Omental fat pad (tissue), 4 donors: Measurements from ENCODE around the gene SH2D4B. TPM values are rescaled to one million over a fixed set of nuclear protein-coding genes. Genes with fewer than 3 reads are reported as not detected.

ENCODE experiments used
- ATAC-seq: fragments of 150-250 bp; one replicate; pipeline ENCODE4 v1.9.1; 2016; ENCODE audit warnings: mild to moderate bottlenecking, moderate library complexity; ENCODE audit not compliant: low FRiP score
- DNase-seq: peaks from one replicate; pipeline ENCODE4 v3.0.0-alpha.2; 2019; ENCODE audit warnings: low spot score
- total RNA-seq, 4 donors: library from RNA; depleted of rRNA; stranded (reverse); fragments of >200 nt; gene quantifications; one replicate each; pipeline ENCODE4 v1.1.0, GENCODE V29; 2016
- TF ChIP-seq, protein P1 (sequence below), 3 donors: fragments of 450-650 bp; IDR thresholded peaks; one replicate each; pipeline ENCODE4 v1.5.1; 2016 to 2017; ENCODE audit warnings: antibody characterized with exemption in 3 of 3, mild to moderate bottlenecking in 3 of 3, moderate library complexity in 2 of 3

SH2D4B gene
- total RNA-seq, 4 donors from 2014 or later: 0.13 TPM; not detected in 3

DNA sequence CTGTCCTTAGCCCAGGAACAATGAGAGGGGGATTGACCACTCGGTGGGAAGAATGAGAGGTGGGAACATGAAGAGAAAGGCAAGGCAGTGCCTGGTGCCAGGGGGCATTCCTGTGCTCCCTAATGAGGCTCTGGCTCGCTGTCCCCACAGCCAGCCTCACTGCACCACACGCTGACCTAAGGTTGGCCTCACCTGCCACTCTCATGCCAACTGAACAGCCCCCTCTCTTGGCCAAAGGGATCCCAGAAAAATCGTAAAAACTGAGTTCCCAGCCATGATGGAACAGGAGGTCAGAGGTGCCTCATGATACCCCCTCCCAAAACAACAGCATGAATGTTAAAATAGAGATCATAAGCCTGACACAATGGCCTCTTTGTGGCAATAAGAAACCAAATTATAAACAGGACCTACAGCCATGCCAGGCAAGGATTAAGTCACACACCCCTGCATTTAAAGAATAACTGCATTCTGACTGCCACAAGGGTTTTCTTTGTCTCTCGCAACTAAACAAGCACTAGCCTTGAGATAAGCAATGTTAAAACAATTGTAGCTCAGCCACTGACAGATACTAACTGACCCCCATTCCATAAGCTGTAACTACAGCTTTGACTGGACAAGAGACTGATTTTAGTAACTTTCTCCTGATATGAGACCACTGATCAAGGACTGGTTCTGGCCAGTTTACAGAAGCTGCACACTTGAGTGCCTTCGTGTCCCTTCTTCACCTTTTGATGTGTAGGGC, 149.2 kb downstream of the SH2D4B start:
- TF ChIP-seq, protein P1, sequence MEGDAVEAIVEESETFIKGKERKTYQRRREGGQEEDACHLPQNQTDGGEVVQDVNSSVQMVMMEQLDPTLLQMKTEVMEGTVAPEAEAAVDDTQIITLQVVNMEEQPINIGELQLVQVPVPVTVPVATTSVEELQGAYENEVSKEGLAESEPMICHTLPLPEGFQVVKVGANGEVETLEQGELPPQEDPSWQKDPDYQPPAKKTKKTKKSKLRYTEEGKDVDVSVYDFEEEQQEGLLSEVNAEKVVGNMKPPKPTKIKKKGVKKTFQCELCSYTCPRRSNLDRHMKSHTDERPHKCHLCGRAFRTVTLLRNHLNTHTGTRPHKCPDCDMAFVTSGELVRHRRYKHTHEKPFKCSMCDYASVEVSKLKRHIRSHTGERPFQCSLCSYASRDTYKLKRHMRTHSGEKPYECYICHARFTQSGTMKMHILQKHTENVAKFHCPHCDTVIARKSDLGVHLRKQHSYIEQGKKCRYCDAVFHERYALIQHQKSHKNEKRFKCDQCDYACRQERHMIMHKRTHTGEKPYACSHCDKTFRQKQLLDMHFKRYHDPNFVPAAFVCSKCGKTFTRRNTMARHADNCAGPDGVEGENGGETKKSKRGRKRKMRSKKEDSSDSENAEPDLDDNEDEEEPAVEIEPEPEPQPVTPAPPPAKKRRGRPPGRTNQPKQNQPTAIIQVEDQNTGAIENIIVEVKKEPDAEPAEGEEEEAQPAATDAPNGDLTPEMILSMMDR (IDR thresholded peaks at IDR 0.05): no peak
- ATAC-seq: no peak
- no peak for DNase-seq

DNA sequence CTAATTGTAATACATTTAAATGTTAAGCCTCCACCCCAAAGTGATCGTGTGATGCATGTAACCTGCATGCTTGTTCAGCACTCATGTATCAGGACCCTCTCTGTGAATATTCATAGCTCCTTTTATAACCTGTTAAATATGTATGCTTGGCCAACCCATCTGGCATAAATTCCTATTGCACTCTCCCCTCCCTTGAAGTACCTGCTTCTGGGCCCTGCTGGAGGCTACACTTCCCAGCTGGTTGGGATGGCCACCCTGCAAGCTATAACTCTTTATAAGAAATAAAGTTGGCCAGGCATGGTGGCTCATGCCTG, 149.7 kb downstream of the SH2D4B start:
- TF ChIP-seq, protein P1 (IDR thresholded peaks at IDR 0.05): no peak
- DNase-seq: no peak

DNA sequence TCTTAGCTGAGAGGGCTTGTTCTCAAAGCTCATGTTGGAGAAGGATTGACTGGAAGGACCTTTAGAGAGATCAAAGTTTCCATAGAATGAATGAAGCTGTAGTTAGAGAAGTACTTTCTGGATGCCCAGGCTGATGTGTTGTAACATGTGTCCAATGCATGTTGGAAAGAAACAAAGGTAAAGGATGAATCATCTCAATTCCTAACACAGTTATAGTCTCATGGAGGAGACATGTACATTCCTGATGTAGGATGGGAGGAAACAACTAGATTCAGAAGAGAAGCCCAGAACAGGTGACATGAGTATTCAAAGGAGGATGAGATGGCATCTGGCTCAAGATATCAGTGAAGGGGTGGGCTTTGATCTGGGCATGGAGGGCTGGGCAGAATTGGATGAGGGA, 152.7 kb downstream of the SH2D4B start:
- ATAC-seq (no peak), DNase-seq (no peak)
- TF ChIP-seq, protein P1 (IDR thresholded peaks at IDR 0.05): no peak

More for the DNA sequence above, 149.7 kb downstream of the SH2D4B start:
- ATAC-seq: no peak

DNA sequence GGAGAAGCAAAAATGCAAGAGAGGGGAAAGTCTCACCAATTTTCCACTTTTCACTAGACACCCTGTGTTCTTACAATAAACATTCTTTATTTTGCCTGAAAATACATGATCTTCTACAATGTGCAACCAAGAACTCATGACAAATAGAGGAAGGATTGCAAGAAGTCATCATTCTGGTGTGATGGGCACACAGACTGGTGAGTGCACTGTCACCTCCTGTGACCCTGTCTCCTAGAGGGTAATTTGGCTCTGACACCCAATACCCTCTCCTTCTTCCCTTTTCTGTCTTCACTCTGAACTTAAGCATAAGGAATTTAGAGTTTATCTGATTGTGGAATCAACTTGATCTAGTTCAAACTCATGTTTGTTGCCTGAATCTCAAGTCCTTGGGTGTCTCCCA, 153.7 kb downstream of the SH2D4B start:
- DNase-seq: no peak
- ATAC-seq: no peak
- TF ChIP-seq, protein P1 (IDR thresholded peaks at IDR 0.05): no peak

DNA sequence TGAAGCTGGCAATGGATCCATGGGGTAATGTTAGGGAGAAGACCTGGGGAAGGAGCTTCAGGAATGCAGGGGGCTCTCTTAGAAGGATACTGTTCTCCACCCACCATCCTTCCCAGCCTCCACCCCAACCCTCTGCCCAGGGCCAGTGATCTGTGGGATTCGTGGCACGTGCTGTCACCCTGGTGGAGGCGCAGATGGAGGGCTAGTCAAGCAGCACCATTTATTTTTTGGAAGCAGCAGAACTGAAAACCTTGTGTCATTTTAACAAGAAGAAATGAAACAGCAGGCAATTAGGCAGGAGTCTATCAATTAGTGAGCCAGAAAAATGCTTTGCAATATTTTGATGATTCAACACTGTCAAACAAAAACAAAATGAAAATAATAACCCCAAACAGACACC, 155.9 kb downstream of the SH2D4B start:
- no peak for DNase-seq
- TF ChIP-seq, protein P1 (IDR thresholded peaks at IDR 0.05): no peak
- no peak for ATAC-seq

DNA sequence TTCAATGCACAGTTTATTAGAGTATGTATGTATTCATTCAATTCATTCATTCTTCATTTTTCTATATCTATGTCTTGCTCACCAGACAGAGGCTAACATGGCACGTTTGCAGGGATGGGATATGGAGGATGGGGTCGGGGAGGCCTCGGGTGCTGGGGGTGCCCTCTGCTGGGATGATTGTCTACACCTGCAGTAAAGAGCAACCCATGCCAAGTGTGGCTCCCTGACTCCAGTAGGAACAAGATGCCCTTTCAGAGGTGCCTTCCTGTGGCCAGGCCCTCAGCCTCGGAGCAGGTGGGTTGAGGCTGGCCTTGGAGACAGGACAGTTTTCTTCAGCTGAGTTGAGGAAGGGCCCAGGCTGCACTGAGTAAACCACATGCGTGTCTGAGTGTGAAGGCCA, 157.2 kb downstream of the SH2D4B start:
- no peak for ATAC-seq
- DNase-seq: no peak
- TF ChIP-seq, protein P1 (IDR thresholded peaks at IDR 0.05): no peak

Other genes with a start within 250 kb of the SH2D4B start
- gene MAT1A, start 248.2 kb upstream of the SH2D4B start, total RNA-seq: not detected
- not detected for gene DYDC1, start 181.1 kb upstream of the SH2D4B start, total RNA-seq
- gene DYDC2, start 181.1 kb upstream of the SH2D4B start, total RNA-seq: not detected
- gene PRXL2A, start 129.4 kb upstream of the SH2D4B start, total RNA-seq: 100 to 1,000 TPM; 218 to 456 (median 415) TPM
- gene TSPAN14, start 83.6 kb upstream of the SH2D4B start, total RNA-seq: 100 to 1,000 TPM in 2 of 4 donors, 10 to 100 TPM in 2; 42.4 to 114 (median 91.6) TPM